GM21717 (cell line): Measurements from ENCODE around the gene EEF1A1.
A peak's percentile ranks its signal among the peaks of the same experiment; 100 is the strongest.
"Not testable (repeated sequence)": the region's sequence is repeated elsewhere in the genome, so short reads cannot be mapped to it uniquely, and the experiment has no call there.

Experiments used
- ATAC-seq: cut with Tn5 transposase; IDR thresholded peaks from one replicate; pipeline ENCODE4 v1.9.1; 2021; ENCODE audit warnings: mild to moderate bottlenecking, moderate library complexity; ENCODE audit not compliant: unreplicated experiment

Gene EEF1A1

DNA sequence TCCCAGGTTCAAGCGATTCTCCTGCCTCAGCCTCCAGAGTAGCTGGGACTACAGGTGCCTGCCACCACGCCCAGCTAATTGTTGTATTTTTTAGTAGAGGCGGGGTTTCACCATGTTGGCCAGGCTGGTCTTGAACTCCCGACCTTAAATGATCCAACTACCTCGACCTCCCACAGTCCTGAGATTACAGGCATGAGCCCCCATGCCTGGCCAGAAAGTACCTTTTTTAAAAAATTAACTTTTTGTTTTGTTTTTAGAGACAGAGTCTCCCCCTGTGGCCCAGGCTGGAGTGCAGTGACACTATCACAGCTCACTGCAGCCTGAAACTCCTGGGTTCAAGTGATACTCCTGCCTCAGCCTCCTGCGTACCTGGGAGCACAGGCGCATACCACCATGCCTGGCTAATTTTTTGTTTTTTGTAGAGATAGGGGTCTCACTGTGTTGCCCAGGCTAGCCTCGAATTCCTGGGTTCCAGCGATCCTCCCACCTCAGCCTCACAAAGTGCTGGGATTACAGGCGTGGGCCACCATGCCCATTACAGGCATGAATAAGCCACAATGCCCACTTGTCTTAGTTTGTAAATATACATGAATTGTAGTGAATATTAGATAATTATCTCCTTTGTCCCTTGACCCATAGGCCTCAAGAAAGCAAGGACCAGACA lies 17.4 kb upstream of the EEF1A1 start:
- no peak for ATAC-seq

DNA sequence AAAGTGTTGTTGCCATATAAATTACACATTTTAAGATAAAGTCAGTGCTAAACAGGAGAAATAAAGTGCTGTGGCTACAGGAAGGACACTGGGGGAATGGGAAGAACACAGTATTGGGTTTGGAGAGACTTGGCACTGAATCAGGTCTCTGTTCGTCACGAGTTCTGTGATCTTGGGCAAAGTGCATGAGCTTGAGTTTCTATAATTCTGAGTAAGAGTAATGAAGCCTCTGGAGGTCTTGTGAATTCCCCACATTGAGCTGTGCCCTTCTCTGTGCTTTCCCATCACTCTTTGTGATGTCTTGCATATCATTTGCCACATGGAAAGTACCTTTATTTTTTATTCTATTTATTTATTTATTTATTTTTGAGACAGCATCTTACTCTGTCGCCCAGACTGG lies 16.8 kb upstream of the EEF1A1 start:
- peak; percentile 70 for ATAC-seq

DNA sequence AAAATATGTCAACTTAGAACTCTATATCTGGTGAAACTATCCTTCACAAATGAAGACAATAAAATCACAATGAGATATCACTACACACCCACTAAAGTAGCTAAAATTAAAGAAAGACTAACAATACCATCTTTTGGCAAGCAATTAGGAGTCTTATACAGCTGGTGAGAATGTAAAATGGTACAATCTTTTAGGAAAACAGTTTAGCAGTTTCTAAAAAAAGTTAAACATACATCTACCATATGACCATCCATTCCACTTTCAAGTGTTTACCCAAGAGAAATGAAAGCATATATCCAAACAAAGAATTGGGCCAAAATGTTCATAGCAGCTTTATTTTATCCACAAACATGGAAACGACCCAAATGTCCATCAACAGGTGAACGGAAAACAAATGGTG lies 13.8 kb upstream of the EEF1A1 start:
- no peak for ATAC-seq

DNA sequence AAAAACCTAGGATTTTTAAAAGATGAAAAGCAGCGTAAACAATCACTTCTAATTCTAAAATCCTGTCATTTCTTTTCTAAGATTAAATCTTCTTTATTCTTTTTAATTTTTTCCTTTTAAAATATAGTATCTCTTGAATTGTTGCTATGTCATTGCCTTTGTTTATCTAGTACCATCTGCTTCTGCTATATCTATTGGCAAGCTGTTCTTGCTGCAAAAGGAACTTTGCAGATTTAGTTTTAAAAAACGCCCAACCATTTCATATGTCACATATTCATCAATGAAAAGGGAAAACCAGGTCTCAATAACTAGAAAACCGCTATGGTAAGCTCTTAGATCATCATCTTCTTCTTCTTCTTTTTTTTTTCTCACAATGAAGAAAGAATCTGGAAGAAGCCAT lies 11.5 kb upstream of the EEF1A1 start:
- ATAC-seq: no peak

DNA sequence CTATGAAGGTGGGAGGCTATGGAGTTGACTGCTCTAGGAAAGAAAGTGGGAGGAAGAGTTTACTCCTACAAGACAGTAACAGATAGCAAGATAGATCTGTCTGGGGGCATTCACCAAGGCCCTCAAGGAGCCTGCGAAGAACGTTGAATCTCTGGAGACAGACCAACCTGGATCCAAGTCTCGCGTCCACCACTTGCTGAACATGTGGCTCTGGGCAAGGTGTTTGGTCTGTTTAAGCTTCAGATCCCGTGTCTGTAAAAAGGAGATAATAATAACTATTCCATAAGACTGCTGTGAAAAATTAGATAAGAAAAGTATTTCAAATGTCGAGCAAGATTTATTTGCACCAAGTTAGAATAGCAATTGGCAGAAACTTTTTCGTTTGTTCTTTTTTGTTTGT lies 8.1 kb upstream of the EEF1A1 start:
- no peak for ATAC-seq

DNA sequence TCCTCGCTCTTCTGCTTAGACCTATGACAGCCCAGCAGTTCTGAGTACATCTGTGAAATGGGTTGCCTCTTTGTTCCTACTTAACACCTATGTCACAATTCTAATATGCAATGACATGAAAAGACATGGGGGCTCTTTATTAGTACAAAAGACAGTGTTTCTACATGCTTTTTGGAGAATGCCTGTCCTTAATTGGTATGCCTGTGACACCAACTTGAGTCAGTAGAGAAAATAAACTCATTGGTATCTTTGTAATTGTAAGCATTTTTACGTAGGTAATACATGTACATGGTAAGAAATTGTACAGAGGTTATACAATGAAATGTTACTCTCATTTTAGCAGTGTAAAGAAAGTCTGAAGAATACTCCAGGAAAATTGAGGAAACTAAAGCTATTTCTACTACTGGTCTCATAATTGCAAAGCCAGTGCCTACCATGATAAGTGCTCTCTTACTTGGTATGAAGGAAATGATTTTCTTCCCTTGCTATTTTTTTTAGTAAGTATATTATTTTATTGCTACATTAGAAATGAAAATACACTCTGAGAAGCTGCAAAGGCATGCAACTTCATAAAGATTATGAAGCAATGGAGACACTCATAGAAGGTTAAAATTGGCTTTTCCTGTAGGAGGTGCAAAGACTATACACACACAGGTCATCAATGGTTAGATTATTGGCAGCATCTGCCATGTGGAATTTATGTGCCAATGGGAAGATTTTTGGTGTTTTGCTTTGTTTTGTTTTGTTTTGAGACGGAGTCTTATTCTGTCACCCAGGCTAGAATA lies 4.9 kb upstream of the EEF1A1 start:
- no peak for ATAC-seq

DNA sequence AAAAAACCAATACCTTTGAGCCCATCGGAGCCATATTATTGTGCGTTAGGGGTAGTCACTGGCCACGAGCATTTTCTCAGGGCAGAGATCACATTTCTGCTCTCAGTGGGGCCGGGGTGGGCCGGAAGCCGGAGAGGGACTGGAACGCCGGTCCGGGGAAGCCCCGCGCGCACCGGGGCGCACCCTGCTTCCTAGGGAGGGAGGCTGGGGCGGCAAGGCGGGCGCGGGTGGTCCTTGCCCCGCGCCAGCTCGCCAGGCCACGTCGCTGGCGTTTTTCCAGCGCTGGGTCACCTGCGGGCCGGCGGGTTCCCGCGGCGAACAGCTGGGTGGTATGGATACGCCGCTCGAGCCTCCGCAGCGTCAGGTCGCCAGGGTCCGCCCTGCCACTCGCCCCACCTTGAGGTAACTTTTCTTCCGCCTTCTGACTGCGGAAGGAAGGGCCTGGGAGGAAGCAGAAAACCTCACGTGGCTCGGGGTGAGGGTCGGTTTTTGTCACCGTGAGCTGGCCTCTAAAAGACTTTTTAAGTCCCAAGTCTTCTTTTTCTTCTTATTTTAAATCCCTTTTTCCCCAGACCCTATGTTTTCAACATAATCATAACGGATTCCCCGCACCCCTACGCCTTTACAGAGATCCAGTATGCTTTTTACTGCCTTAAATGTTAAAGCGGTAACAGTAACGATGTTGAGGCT lies 2.7 kb upstream of the EEF1A1 start:
- peak; percentile 40 for ATAC-seq

DNA sequence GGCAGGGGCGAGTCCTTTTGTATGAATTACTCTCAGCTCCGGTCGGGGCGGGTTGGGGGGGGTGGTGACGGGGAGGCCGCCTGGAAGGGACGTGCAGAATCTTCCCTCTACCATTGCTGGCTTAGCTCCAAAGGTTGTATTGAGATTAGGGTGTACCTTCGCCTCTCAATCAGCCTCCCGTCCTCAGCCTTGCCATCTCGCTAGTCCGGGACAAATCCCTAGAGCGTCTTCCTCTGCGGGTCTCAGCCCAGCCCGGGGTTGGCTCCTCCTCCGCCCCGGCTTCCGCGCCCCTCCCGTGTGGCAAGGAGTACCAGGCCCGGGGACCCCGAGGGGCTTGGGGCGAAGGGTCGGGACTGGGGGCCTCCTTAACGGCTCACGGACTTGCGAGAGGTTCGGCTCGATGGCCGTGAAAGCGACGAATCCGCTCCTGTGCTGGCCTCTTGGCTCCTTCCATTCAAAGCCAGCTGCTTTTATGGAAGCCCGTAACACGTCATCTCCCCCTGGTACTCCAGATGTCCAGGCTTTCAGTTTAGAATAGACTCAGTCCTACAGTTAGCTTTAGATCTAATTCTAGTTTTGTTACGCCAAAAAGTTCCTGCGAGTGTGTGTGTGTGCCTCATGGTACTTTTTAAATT lies 636 bp upstream of the EEF1A1 start:
- peak; percentile 39 for ATAC-seq

DNA sequence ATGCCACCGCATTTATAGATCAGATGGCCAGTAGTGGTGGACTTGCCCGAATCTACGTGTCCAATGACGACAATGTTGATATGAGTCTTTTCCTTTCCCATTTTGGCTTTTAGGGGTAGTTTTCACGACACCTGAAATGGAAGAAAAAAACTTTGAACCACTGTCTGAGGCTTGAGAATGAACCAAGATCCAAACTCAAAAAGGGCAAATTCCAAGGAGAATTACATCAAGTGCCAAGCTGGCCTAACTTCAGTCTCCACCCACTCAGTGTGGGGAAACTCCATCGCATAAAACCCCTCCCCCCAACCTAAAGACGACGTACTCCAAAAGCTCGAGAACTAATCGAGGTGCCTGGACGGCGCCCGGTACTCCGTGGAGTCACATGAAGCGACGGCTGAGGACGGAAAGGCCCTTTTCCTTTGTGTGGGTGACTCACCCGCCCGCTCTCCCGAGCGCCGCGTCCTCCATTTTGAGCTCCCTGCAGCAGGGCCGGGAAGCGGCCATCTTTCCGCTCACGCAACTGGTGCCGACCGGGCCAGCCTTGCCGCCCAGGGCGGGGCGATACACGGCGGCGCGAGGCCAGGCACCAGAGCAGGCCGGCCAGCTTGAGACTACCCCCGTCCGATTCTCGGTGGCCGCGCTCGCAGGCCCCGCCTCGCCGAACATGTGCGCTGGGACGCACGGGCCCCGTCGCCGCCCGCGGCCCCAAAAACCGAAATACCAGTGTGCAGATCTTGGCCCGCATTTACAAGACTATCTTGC lies 725 bp downstream of the EEF1A1 start:
- no peak for ATAC-seq

DNA sequence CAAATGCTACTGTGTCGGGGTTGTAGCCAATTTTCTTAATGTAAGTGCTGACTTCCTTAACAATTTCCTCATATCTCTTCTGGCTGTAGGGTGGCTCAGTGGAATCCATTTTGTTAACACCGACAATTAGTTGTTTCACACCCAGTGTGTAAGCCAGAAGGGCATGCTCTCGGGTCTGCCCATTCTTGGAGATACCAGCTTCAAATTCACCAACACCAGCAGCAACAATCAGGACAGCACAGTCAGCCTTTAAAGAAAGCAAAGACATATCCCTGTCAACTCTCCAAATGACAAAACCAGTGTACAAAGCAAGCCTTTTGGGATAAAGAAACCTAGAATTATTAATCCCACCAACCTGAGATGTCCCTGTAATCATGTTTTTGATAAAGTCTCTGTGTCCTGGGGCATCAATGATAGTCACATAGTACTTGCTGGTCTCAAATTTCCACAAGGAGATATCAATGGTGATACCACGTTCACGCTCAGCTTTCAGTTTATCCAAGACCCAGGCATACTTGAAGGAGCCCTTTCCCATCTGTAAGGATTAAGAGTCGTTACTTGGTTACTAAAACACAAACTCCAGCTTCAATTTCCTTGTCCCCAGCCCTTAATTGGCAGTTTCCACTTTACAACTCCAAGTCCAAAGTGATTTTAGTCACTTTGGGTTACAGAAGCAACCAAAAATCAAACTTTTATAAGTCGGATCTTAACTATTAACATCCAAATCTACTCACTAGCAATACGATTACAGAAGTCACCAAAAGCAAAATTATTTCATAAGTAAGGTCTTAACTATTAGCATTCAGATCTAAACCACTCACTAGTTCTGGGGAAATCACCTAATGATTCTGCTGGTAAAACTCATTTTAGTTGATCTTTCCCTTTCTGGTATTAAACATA lies 1.6 kb downstream of the EEF1A1 start:
- ATAC-seq: not testable (repeated sequence)

DNA sequence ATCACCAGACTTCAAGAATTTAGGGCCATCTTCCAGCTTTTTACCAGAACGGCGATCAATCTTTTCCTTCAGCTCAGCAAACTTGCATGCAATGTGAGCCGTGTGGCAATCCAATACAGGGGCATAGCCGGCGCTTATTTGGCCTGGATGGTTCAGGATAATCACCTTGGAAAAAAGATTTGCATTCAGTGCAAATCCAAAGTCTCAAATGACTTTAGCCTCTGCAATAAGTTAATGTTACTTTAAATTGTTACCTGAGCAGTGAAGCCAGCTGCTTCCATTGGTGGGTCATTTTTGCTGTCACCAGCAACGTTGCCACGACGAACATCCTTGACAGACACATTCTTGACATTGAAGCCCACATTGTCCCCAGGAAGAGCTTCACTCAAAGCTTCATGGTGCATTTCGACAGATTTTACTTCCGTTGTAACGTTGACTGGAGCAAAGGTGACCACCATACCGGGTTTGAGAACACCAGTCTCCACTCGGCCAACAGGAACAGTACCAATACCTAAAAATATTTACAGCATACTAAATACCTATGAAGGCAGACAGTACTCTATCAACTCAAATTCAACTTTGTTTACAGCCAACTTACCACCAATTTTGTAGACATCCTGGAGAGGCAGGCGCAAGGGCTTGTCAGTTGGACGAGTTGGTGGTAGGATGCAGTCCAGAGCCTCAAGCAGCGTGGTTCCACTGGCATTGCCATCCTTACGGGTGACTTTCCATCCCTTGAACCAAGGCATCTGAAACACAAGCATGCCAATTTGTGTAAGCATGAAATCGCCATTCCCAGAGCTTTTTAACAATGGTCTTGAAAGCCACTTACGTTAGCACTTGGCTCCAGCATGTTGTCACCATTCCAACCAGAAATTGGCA lies 2.5 kb downstream of the EEF1A1 start:
- ATAC-seq: not testable (repeated sequence)

DNA sequence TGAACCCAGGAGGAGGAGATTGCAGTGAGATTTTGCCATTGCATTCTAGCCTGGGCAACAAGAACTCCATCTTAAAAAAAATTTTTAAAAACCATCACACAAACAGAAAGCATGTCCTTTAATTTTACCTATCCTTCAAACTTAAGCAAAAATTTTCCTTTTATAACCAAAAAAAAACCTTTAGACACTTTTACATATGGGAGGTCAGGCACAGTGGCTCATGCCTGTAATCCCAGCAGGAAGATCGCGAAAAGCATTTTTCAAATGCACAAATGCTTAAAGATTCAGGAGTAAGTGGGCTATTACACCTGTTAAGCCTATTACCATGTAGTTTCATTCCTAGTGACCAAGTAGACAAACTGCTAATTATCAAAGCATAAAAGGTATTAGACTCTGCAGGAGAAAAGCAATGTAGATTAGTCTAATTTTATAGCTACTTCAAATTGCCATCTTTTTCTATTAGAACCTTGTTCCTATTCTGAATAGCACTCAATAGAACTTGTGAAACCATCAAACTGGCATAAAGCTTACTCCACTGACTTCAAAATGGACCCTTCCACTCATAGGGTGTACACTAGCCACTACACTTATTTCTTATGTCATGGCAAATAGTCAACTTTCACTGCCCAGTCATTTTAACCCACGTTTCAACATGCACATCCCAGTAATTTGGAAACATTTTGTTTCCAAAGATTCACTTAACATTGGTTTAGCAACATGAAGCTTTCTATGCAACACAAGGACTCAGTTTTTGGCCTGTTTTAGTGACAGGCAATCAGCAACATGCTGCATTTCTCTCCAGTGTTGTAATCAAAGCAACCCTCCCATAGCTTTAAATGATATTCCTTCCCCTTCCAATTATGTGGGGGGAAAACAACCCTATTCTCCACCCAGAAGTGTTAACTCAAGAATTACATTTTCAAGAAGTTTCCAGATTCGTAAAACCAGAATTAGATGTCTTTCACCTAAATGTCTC lies 4.0 kb downstream of the EEF1A1 start:
- ATAC-seq: no peak

DNA sequence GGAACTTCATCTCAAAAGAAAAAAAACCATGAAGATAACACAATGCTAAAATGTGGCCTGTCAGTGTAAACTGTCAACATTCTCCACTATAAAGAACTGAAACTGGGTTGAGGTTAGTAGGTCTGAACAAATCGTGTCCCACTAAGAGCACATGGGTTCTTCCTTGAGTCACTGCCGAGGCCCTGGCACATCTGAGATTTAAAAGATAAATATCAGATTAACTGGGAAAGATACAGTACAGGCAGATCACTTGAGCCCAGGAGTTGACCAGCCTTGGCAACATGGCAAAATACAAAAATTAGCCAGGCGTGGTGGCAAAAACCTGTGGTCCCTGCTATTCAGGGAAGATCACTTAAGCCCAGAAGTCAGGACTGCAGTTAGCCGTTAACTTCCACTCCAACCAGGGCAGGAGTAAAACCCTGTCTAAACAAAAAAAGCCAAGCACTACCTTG lies 5.6 kb downstream of the EEF1A1 start:
- ATAC-seq: peak; percentile 28

DNA sequence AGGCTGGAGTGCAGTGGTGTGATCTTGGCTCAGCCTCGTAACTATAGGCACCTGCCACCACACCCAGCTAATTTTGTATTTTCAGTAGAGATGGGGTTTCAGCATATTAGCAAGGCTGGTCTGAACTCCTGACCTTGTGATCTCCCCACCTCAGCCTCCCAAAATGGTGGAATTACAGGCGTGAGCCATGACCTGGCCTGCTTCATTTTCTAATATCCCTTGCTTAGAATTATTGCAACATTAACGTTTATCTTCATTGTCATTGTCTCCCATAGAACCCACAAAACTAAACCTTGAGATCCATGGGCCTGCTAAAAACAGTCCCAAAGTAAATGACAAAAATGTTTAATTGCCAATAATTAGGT lies 6.1 kb downstream of the EEF1A1 start:
- ATAC-seq: no peak

DNA sequence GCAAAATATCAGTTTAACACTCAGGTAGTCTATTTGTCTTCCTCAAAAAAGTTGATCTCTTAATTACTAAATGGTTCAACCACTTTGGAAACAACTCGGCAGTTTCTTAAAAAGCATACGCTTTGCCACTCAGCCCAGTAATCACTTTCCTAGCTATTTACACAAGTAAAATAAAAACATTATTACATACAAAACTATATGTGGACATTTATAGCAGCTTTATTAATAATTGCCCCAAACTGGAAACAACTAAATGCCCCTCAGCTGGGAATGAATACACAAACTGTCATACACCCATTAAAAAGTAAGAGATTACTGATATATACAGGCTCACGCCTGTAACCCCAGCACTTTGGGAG lies 7.4 kb downstream of the EEF1A1 start:
- no peak for ATAC-seq

DNA sequence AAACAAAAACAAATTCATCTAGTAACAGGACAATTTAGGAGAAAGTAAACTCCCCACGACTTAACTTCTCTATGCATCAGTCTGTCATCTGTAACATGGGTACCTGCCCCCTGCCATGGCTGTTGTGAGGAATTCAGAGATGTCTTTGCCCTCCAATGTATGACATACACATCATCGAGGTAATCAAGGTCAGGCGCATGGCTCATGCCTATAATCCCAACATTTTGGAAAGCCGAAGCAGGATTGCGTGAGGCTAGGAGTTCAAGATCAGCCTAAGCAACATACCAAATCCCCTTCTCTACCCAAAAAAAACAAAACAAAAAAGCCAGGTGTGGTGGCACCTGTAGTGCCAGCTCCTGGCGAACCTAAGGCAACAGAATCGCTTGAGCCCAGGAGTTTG lies 9.0 kb downstream of the EEF1A1 start:
- ATAC-seq: no peak

DNA sequence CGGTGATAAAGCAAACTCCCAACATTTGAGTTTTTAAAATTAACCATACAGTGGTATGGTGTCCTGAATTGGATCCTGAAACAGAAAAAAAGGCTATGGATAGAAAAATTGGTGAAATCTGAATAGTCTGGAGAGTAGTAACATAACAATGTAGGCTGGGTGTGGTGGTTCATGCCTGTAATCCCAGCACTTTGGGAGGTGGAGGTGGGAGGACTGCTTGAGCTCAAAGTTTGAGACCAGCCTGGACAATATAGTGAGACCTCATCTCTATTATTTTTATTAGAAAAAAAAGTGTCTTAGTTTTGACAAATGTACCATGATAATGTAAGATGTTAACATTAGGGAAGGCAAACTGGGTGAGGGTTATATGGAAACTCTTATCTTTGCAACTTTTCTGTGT lies 11.0 kb downstream of the EEF1A1 start:
- ATAC-seq: no peak

DNA sequence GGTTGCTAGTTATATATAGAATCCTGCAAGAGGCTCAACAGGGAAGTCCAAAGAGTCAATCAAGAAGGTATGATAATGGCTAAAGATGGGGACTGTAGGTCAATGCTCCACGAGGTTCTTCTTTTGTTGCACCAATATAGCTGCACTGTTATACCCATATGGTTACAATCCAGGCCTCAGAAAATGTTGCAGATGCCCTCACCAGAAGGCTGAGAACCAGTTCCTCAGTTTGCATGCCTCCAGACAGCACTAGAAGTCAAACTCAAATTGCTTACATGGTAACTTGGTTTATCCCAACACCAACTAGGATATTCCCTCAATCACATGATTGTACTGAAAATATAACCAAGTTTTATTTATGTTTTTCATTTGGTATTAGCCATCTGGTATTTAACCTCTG lies 12.1 kb downstream of the EEF1A1 start:
- ATAC-seq: no peak
